ENCODE data around the gene TIMM22.

The TIMM22 gene
- long read RNA-seq, transcript TIMM22-201 (4 exons, 3,194 nt) = major isoform, 188 of 195 reads
- long read RNA-seq, partial matches to known transcripts = 5 of 195 reads
- long read RNA-seq, other reads (novel, unspliced or antisense) = 2 of 195 reads

- peak; percentile 69 to 84 for DNase-seq (ENCODE audit: low read depth in 1 of 2, low spot score in 1 of 2)
- TF ChIP-seq REST (IDR thresholded peaks at IDR 0.05; ENCODE audit: insufficient replicate concordance, low read depth) = peak; percentile 59
- no peak for TF ChIP-seq SPI1 (IDR thresholded peaks at IDR 0.05; ENCODE audit: borderline replicate concordance, low read depth)
- TF ChIP-seq POLR2AphosphoS5 (IDR thresholded peaks at IDR 0.05; ENCODE audit: low read depth) = peak; percentile 52; the same call in 1 of the 2 replicates
- peak; percentile 63; the same call in 1 of the 2 replicates for TF ChIP-seq GABPA (IDR thresholded peaks at IDR 0.05; ENCODE audit: low read depth)
- TF ChIP-seq CTCF (IDR thresholded peaks at IDR 0.05; ENCODE audit: insufficient read depth, low read length) = peak; percentile 44
- H3K27ac ChIP-seq (replicated peaks) = peak within 1 kb of the TSS; percentile 96
- peak within 1 kb of the TSS; percentile 91 for H3K4me3 ChIP-seq (replicated peaks; ENCODE audit: insufficient read depth, low read length)
- no peaks in the 10 kb centered on the region for H3K27me3 ChIP-seq (ENCODE audit: insufficient read depth, poor library complexity, severe bottlenecking)
These were observed at the start of gene TIMM22 for GRCh38 chr17:996554-997344. TSS of gene TIMM22 (plus strand) at chr17:997129. CDS start at chr17:997143, 14 bp downstream.

- TF ChIP-seq CTCF (IDR thresholded peaks at IDR 0.05; ENCODE audit: insufficient read depth, low read length) (no peak), POLR2AphosphoS5 (IDR thresholded peaks at IDR 0.05; ENCODE audit: low read depth) (no peak), REST (IDR thresholded peaks at IDR 0.05; ENCODE audit: insufficient replicate concordance, low read depth) (no peak), SPI1 (IDR thresholded peaks at IDR 0.05; ENCODE audit: borderline replicate concordance, low read depth) (no peak), GABPA (IDR thresholded peaks at IDR 0.05; ENCODE audit: low read depth) (no peak)
- H3K4me3 ChIP-seq (replicated peaks; ENCODE audit: insufficient read depth, low read length) = no peak overlapping the region
- no peak overlapping the region for H3K27ac ChIP-seq (replicated peaks)
- no peak for DNase-seq (ENCODE audit: low read depth in 1 of 2, low spot score in 1 of 2)
- H3K27me3 ChIP-seq (ENCODE audit: insufficient read depth, poor library complexity, severe bottlenecking) = no peaks in the 10 kb centered on the region
These were observed 48.6 kb upstream of the TIMM22 start for GRCh38 chr17:948284-948852.

- no peak for DNase-seq (ENCODE audit: low read depth in 1 of 2, low spot score in 1 of 2)
- Histone ChIP-seq H3K4me3 (replicated peaks; ENCODE audit: insufficient read depth, low read length) (no peak overlapping the region), H3K27ac (replicated peaks) (no peak overlapping the region), H3K27me3 (ENCODE audit: insufficient read depth, poor library complexity, severe bottlenecking) (no peaks in the 10 kb centered on the region)
- TF ChIP-seq POLR2AphosphoS5 (IDR thresholded peaks at IDR 0.05; ENCODE audit: low read depth) (no peak), GABPA (IDR thresholded peaks at IDR 0.05; ENCODE audit: low read depth) (no peak), CTCF (IDR thresholded peaks at IDR 0.05; ENCODE audit: insufficient read depth, low read length) (no peak)
These were observed 47.2 kb upstream of the TIMM22 start for GRCh38 chr17:949623-950303.

Data from HL-60 (cell line).